Kidney epithelial cell (primary cell): ENCODE measurements around the gene NEURL1B. TPM values are rescaled to one million over a fixed set of nuclear protein-coding genes. Genes with fewer than 3 reads are reported as not detected.

Source experiments
- DNase-seq: peaks from one replicate; pipeline ENCODE4 v3.0.0-alpha.2; 2010; ENCODE audit warnings: low read depth
- H3K27me3 ChIP-seq: 2 replicates; pipeline ENCODE4 v1.6.0; 2011; ENCODE audit warnings: low read length; ENCODE audit not compliant: control insufficient read depth, insufficient read depth
- H3K36me3 ChIP-seq: 2 replicates; pipeline ENCODE4 v1.5.1; 2011; ENCODE audit warnings: low read length; ENCODE audit not compliant: control insufficient read depth, insufficient read depth
- H3K4me3 ChIP-seq: 2 replicates; pipeline ENCODE4 v1.5.1; 2011; ENCODE audit warnings: low read depth, mild to moderate bottlenecking, control low read depth, low read length
- total RNA-seq: library from RNA; depleted of rRNA; stranded (reverse); fragments of >200 nt; gene quantifications from 2 replicates; pipeline ENCODE4 v1.2.3, GENCODE V29; 2015
- TF ChIP-seq, protein P1 (sequence below): IDR thresholded peaks from 2 replicates; pipeline ENCODE4 v1.5.1; 2011; ENCODE audit warnings: mild to moderate bottlenecking, moderate library complexity, low read length, control low read depth, inconsistent platforms; ENCODE audit not compliant: insufficient read depth, poor library complexity, severe bottlenecking

NEURL1B gene
- total RNA-seq, 1 donor from 2014 or later, result 5.1 TPM

DNA sequence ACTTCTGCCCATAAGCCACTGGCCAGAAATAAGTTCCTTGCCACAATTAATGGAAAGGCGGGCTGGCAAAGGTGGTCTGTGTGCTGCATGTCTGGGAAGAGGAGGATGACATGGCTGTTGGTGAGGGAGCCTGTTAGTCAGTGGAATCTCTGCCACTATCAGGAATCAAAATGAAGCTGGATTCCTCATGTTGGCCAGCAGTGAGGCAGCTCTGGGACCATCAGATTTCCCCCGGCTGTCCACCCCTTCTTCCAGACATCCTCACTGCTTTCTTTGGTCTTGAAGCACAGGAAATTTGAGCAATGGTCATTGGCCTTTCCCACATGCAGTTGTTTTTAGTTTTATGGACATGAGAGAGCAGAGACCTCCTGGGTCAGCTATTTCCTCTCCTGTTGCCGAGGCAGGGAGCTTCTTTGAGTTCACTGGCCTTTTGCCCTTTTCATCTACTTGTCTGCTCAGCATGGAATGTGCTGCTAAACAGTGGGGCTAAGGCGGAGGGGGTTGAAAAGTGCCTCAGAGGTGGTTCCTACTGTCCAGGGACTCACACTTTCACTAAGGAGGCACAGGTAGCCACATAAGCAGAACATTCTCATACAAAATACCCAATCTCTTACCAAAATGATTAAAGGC, 34.8 kb upstream of the NEURL1B start:
- Histone ChIP-seq H3K27me3 (peaks cover 3% of the 10 kb centered on the region), H3K4me3 (no peak overlapping the region), H3K36me3 (no peaks in the 10 kb centered on the region)
- no peak for DNase-seq
- TF ChIP-seq, protein P1, sequence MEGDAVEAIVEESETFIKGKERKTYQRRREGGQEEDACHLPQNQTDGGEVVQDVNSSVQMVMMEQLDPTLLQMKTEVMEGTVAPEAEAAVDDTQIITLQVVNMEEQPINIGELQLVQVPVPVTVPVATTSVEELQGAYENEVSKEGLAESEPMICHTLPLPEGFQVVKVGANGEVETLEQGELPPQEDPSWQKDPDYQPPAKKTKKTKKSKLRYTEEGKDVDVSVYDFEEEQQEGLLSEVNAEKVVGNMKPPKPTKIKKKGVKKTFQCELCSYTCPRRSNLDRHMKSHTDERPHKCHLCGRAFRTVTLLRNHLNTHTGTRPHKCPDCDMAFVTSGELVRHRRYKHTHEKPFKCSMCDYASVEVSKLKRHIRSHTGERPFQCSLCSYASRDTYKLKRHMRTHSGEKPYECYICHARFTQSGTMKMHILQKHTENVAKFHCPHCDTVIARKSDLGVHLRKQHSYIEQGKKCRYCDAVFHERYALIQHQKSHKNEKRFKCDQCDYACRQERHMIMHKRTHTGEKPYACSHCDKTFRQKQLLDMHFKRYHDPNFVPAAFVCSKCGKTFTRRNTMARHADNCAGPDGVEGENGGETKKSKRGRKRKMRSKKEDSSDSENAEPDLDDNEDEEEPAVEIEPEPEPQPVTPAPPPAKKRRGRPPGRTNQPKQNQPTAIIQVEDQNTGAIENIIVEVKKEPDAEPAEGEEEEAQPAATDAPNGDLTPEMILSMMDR, result no peak

DNA sequence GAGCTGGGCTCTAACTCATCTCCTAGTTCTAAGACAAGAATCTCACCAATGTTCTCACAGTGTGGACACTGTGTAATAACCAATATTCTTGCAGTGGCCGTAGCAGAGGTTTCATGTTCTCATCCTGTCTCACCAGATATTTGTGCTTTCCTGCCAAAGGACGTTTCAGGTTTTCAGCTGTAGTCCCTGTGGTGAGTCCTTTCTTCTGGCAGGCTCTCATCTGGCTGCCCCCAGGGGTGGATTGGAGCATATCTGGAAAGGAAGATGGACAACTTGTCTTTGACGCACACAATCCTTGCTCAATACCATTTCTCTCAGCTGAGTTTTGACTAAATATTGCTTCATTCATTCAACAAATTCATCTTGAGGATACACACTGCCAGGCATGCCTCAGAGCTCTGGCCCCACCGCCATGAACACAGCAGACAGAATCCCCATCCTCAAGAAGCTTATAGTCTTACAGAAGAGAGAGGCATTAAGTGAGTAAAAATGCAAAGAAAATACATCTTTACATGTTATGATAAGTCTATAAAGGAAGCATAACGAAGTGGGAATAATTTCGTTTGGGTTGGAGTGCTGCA, 33.8 kb upstream of the NEURL1B start:
- peaks cover 3% of the 10 kb centered on the region for H3K27me3 ChIP-seq
- no peak for DNase-seq
- TF ChIP-seq, protein P1, result no peak

DNA sequence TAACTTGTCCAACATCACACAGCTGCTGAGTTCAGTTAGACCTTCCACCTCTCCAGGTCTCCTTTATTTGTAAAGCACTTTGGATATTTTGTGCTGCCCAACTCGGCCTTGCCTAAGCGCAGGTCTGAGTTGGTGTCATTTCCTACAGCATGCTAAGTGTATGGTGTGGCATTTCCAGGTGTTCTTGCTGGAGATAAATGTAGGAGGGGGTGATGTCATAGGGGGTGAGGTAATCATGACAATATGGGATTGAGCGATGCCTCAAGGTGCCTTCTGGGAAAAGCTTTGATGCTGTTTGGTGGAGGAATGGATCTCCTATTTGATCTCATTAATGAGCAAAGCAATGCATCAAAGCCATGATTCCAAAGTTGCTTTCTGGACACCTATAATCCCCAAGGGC, 32.3 kb upstream of the NEURL1B start:
- H3K27me3 ChIP-seq, result no peaks in the 10 kb centered on the region
- no peak overlapping the region for H3K4me3 ChIP-seq
- DNase-seq, result no peak
- H3K36me3 ChIP-seq, result no peaks in the 10 kb centered on the region
- TF ChIP-seq, protein P1, result no peak

More for the DNA sequence above, 33.8 kb upstream of the NEURL1B start:
- H3K36me3 ChIP-seq, result no peaks in the 10 kb centered on the region
- H3K4me3 ChIP-seq, result no peak overlapping the region

DNA sequence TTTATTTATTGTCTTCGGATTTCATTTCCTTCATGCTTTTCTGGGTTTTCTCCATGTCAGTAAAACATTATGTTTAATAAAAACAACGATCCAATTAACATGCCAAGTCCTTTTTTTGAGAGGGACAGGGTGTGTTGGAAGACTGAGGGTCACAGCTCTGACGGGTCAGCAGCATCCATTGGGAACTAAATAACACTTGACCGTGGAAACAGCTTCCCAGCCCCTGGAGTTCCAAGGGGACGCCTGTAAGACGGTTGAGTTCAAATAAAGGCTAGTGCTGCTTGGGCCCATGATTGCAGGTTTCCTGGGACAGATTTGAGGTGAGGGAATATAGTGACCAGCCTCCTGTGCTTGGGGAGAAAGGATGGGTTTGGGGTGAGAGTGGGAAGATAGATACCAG, 30.4 kb upstream of the NEURL1B start:
- DNase-seq, result no peak
- H3K27me3 ChIP-seq, result no peaks in the 10 kb centered on the region
- TF ChIP-seq, protein P1, result no peak
- H3K4me3 ChIP-seq, result no peak overlapping the region
- H3K36me3 ChIP-seq, result no peaks in the 10 kb centered on the region

DNA sequence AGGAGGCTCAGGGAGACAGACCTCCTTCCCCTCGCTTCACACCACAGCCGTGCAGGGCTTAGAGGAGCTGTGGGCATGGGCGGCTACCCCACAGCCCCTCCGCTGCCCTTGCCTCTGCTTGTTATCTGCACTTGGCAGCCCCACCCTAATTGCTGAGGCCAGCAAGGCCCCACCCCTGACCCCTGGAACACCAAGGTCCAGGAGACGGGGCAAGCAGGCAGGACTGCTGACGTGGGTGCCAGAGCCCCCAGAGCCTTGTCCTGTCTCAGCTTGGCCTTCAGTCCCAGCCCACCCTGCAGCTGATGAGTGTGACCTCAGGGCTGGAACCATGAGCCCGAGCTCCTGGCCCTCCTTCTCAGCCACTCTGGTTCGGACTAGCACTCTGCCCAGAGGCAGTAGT, 29.1 kb upstream of the NEURL1B start:
- Histone ChIP-seq H3K4me3 (no peak overlapping the region), H3K27me3 (no peaks in the 10 kb centered on the region), H3K36me3 (no peaks in the 10 kb centered on the region)
- no peak for DNase-seq
- TF ChIP-seq, protein P1, result no peak

DNA sequence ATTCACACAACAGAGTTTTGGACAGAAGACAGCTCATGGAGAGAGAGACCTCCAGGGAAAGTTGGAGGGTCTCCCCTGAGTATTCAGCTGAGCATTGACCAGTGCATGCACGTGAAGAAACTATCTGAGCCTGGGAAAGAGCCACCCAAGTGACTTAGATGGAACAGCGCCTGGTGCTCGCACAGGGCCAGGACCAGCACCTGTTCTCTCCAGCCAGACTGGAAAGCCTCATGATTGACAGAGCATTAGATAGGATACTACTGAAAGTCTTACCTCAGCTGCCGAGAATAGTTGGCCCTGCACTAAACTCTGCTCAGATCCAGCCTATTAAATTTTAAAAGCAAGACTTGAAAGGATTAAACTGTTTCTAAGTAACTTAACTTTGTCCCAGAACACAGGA, 28.3 kb upstream of the NEURL1B start:
- Histone ChIP-seq H3K27me3 (no peaks in the 10 kb centered on the region), H3K36me3 (no peaks in the 10 kb centered on the region), H3K4me3 (no peak overlapping the region)
- no peak for DNase-seq
- TF ChIP-seq, protein P1, result no peak
